Subcutaneous preadipocyte (primary cell): ENCODE results near the gene FHIP1A. TPM values are rescaled to one million over a fixed set of nuclear protein-coding genes. Genes with fewer than 3 reads are reported as not detected.

Source experiments
- total RNA-seq: library from RNA; depleted of rRNA; stranded (reverse); fragments of >200 nt; gene quantifications from 2 replicates; pipeline ENCODE4 v1.2.3, GENCODE V29; 2012

The FHIP1A gene
- under 0.01 TPM in 1 of 2 replicates, not detected in the other for total RNA-seq

GRCh38 chr4:151408630-151409469 lies at the start of gene FHIP1A:
Gene FHIP1A (plus strand): TSS chr4:151409176. CDS start chr4:151566260, 157,084 bp downstream.

Other genes starting within 250 kb of the FHIP1A start
- gene PRSS48, start 132.0 kb upstream of the FHIP1A start, total RNA-seq, result not detected in 2 replicates
- gene SH3D19, start 83.6 kb upstream of the FHIP1A start, total RNA-seq, result 69.6 and 86.0 TPM in 2 replicates